ENCODE results near the gene ZNF669. TPM values are rescaled to one million over a fixed set of nuclear protein-coding genes. Genes with fewer than 3 reads are reported as not detected.

Gene ZNF669
- total RNA-seq, 3 donors from 2014 or later = 8.2 to 9.9 (median 9.8) TPM

GRCh38 chr1:247096958-247097357, 7.2 kb downstream of the ZNF669 start:
- ATAC-seq = no peak
- Mint-ChIP-seq H3K9me3 (peaks cover 45% of the 10 kb centered on the region), H3K4me1 (ENCODE audit: low read depth) (no peaks in the 10 kb centered on the region), H3K4me3 (no peak overlapping the region), H3K27me3 (ENCODE audit: low read depth) (no peaks in the 10 kb centered on the region), H3K36me3 (ENCODE audit: insufficient read depth) (peaks cover 41% of the 10 kb centered on the region)
- no peak for DNase-seq

DNA sequence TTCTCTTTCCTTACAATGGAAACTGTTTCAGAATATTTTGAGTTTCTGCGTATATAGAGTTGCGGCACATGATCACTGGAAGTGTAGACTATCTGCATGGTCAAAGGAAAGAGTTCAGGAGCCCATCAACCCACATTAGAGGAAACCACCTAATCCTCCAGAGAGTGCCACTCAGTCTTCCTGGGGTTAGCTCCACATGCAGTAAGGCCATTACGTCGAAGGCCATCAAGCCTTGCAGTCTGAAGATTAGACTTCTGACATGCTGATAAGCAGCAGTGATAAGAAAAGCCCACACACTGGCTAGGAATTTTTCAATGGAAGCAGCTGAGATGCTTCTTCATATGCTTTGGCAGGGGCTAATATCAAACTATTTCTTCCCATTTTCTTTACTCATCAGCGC, 7.6 kb downstream of the ZNF669 start:
- DNase-seq = no peak
- Mint-ChIP-seq H3K9me3 (peaks cover 41% of the 10 kb centered on the region), H3K27me3 (ENCODE audit: low read depth) (no peaks in the 10 kb centered on the region), H3K36me3 (ENCODE audit: insufficient read depth) (peaks cover 37% of the 10 kb centered on the region), H3K4me1 (ENCODE audit: low read depth) (no peaks in the 10 kb centered on the region), H3K4me3 (no peak overlapping the region)
- no peak for ATAC-seq

DNA sequence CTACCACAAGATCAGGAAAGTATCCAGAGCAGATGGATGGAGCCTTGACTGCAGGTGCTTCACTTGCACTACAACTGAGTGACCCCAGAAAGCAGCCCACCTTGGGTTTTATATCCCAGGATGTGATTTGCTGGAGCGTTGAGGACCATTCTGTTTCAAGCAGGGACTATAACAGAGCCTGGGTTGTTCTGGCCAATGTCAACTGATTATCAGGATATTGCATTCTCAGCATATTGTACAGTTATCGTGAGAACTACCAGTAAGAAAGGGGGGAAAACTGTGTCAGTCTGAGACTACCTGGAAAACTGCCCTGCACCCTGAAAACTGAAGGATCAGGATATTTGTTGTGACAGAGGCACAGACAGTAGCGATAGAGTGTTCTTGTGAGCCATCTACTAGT, 8.0 kb downstream of the ZNF669 start:
- Mint-ChIP-seq H3K27me3 (ENCODE audit: low read depth) (no peaks in the 10 kb centered on the region), H3K36me3 (ENCODE audit: insufficient read depth) (peaks cover 33% of the 10 kb centered on the region)

GRCh38 chr1:247090455-247090854, 13.7 kb downstream of the ZNF669 start:
- Mint-ChIP-seq H3K36me3 (ENCODE audit: insufficient read depth) (no peaks in the 10 kb centered on the region), H3K4me1 (ENCODE audit: low read depth) (no peaks in the 10 kb centered on the region), H3K27me3 (ENCODE audit: low read depth) (no peaks in the 10 kb centered on the region), H3K9me3 (peaks cover 7% of the 10 kb centered on the region), H3K4me3 (no peak overlapping the region)
- DNase-seq = no peak
- no peak for ATAC-seq

More for the DNA sequence above, 8.0 kb downstream of the ZNF669 start:
- no peak overlapping the region for H3K4me3 Mint-ChIP-seq
- DNase-seq (no peak), ATAC-seq (no peak)
- no peaks in the 10 kb centered on the region for H3K4me1 Mint-ChIP-seq (ENCODE audit: low read depth)
- H3K9me3 Mint-ChIP-seq = peaks cover 40% of the 10 kb centered on the region

DNA sequence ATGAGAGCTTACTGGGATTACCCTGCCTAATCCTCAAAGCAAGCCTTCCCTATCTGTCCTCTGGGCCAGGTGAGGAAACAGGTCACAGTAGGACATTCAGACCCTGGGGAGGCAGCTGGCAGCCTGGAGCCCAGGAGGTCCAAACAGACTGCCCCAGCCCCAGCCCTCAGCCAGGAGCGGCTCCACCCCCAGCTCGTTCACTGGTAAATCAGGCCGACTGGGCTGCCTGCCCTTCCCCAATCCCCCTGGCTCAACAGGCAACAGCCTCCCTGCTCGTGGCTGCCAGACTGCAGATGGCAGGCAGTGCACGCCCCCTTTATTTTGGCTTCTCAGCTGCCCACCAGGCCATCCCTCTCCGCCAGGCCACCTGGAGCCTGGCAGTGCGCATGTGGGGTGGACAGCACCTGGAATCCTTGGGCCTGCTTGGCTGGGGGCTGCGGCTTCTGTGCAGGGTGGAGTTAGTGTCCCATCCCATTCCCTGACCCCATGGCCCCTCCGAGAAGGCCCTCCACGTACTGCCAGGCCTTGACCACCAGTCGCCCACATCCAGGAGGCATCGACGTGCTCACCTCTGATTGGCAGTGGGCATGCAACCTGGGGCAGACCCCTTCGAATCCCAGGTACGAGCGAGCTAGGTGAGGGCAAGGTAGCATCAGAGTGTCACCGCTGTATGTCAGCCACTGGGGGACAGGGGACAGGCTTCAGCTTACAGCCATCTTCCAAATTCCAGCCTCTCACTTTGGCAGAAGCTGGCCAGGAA, 14.4 kb downstream of the ZNF669 start:
- Mint-ChIP-seq H3K4me1 (ENCODE audit: low read depth) (no peaks in the 10 kb centered on the region), H3K4me3 (no peak overlapping the region), H3K36me3 (ENCODE audit: insufficient read depth) (no peaks in the 10 kb centered on the region), H3K27me3 (ENCODE audit: low read depth) (no peaks in the 10 kb centered on the region), H3K9me3 (peaks cover 7% of the 10 kb centered on the region)
- DNase-seq (no peak), ATAC-seq (no peak)

DNA sequence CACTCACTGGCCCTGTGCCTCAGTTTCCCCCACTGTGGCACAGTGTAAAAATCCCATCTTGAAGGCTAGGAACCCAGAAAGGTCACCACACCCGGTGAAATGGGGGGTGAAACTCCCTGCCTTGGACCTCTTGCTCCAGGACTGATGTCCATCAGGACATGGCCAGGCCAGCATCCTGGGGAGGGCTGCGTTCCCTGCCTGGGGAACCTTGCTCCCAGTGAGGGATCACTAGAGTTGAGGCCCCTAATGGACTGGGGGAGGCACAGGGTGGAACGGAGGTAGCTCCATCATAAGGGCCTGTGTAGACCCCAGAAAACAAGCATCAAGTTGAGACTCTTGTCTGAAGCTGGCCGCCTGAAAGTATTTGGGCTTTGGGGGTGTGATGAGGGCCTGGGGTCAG, 15.2 kb downstream of the ZNF669 start:
- no peaks in the 10 kb centered on the region for H3K36me3 Mint-ChIP-seq (ENCODE audit: insufficient read depth)
- no peaks in the 10 kb centered on the region for H3K4me1 Mint-ChIP-seq (ENCODE audit: low read depth)
- H3K4me3 Mint-ChIP-seq = no peak overlapping the region
- H3K9me3 Mint-ChIP-seq = peaks cover 2% of the 10 kb centered on the region
- ATAC-seq = no peak
- no peaks in the 10 kb centered on the region for H3K27me3 Mint-ChIP-seq (ENCODE audit: low read depth)
- DNase-seq = no peak

GRCh38 chr1:247087256-247087655, 16.9 kb downstream of the ZNF669 start:
- no peak for DNase-seq
- no peak for ATAC-seq
- Mint-ChIP-seq H3K4me1 (ENCODE audit: low read depth) (no peaks in the 10 kb centered on the region), H3K36me3 (ENCODE audit: insufficient read depth) (no peaks in the 10 kb centered on the region), H3K4me3 (no peak overlapping the region), H3K9me3 (no peaks in the 10 kb centered on the region), H3K27me3 (ENCODE audit: low read depth) (peaks cover 1% of the 10 kb centered on the region)

GRCh38 chr1:247085310-247085709, 18.8 kb downstream of the ZNF669 start:
- H3K4me3 Mint-ChIP-seq = no peak overlapping the region
- H3K27me3 Mint-ChIP-seq (ENCODE audit: low read depth) = peaks cover 3% of the 10 kb centered on the region
- no peak for ATAC-seq
- no peaks in the 10 kb centered on the region for H3K9me3 Mint-ChIP-seq
- H3K36me3 Mint-ChIP-seq (ENCODE audit: insufficient read depth) = no peaks in the 10 kb centered on the region
- no peak for DNase-seq
- H3K4me1 Mint-ChIP-seq (ENCODE audit: low read depth) = no peaks in the 10 kb centered on the region

DNA sequence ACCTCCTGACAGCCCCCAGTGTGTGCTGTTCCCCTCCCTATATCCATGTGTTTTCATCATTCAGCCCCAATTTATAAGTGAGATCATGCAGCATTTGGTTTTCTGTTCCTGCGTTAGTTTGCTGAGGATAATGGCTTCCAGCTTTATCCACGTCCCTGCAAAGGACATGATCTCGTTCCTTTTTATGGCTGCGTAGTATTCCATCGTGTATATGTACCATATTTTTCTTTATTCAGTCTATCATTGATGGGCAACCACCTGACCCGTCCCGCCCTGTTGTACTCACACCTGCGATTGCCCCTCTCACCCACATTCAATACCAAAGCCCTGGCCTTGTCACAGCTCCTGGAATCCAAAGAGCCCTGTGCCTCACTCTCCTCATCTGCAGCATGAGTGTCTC, 19.4 kb downstream of the ZNF669 start:
- H3K4me1 Mint-ChIP-seq (ENCODE audit: low read depth) = peaks cover 2% of the 10 kb centered on the region
- no peaks in the 10 kb centered on the region for H3K9me3 Mint-ChIP-seq
- H3K36me3 Mint-ChIP-seq (ENCODE audit: insufficient read depth) = no peaks in the 10 kb centered on the region
- ATAC-seq = no peak
- H3K27me3 Mint-ChIP-seq (ENCODE audit: low read depth) = peaks cover 3% of the 10 kb centered on the region
- H3K4me3 Mint-ChIP-seq = no peak overlapping the region
- DNase-seq = no peak

DNA sequence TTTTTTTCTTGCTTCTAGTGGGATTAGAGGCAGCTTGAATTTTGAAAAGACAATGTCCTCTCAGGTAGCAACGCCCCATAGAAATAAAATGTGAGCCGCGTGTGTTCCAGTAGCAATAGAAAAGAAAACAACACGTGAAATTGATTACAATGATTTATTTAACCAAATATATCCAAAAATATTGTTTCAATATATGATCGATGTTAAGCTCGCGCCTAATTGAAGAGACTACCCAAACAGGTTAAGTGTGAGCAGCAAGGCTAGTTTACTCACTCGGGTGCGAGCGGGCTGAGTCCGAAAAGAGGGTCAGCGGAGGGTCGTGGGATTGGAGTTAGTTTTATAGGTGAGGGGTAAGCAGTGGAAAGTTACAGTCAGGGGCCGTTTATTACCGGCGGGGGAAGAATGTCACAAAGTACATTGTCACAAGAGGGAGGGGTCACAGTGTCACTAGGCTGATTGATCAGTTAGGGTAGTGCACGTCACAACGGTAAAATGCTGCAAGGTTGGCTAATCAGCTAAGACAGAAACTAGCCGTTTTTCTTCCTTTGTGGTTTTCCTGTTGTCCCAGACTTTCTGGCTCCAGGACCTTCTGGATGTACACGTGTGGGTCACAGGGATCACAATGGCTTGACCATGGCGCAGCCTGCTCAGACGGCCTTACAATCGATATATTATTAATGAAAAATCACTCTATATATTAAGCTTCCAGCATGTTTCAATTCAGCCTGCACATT, 24.8 kb downstream of the ZNF669 start:
- H3K4me1 Mint-ChIP-seq (ENCODE audit: low read depth) = peaks cover 23% of the 10 kb centered on the region
- ATAC-seq (no peak), DNase-seq (no peak)
- peaks cover 3% of the 10 kb centered on the region for H3K27me3 Mint-ChIP-seq (ENCODE audit: low read depth)
- peaks cover 8% of the 10 kb centered on the region for H3K9me3 Mint-ChIP-seq
- H3K4me3 Mint-ChIP-seq = peak overlapping the region; percentile 93
- H3K36me3 Mint-ChIP-seq (ENCODE audit: insufficient read depth) = peaks cover 10% of the 10 kb centered on the region

- DNase-seq (peak; percentile 82), ATAC-seq (peak; percentile 100)
- H3K27me3 Mint-ChIP-seq (ENCODE audit: low read depth) = peaks cover 3% of the 10 kb centered on the region
These were observed 25.7 kb downstream of the ZNF669 start, which contains the start of gene ZNF670 for GRCh38 chr1:247078258-247079140. Gene ZNF670 (minus strand): TSS chr1:247078811. CDS start chr1:247078596, 215 bp downstream.

DNA sequence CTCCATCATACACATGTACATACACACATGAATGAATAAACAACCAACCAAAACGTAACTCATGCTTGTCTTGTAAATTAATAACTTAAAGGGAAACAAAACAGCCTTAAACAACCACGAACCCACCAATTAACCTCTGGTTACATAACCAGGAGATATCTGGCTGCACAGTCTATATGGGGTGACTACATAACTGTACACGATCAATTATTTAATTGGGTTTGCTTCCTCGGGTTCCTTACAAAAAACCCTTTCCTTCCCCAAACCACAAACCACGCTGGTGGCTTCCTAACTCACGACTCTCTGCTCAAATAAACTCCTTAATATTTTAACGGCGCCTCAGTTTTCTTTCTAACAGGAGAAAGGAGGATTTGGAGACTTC, 26.3 kb downstream of the ZNF669 start:
- Mint-ChIP-seq H3K4me3 (peak overlapping the region; percentile 93), H3K27me3 (ENCODE audit: low read depth) (peaks cover 3% of the 10 kb centered on the region), H3K9me3 (peaks cover 14% of the 10 kb centered on the region), H3K36me3 (ENCODE audit: insufficient read depth) (peaks cover 11% of the 10 kb centered on the region), H3K4me1 (ENCODE audit: low read depth) (peaks cover 23% of the 10 kb centered on the region)
- ATAC-seq = no peak
- no peak for DNase-seq

More at GRCh38 chr1:247078258-247079140, 25.7 kb downstream of the ZNF669 start, which contains the start of gene ZNF670:
- H3K36me3 Mint-ChIP-seq (ENCODE audit: insufficient read depth) = peaks cover 11% of the 10 kb centered on the region
- peaks cover 12% of the 10 kb centered on the region for H3K9me3 Mint-ChIP-seq
- peaks cover 23% of the 10 kb centered on the region for H3K4me1 Mint-ChIP-seq (ENCODE audit: low read depth)
- peak within 1 kb of the TSS; percentile 93 for H3K4me3 Mint-ChIP-seq

DNA sequence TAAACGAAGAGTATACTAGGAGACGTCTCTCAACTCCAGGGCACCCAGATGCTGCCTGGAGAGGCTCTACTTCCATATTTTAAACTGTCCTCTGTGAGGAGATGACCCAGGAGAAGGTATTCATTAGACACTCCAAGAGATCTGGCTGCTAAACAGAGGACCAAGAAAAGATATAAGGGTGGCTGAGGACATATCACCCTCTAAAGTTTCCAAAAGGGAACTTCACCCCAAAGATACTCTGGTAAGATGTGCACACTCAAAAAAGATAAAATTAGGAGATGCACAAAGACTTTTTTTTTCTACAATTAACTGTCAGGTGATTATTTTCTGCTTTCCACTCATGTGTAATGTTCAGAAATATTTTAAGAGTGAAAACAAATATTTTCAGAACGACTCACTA, 26.9 kb downstream of the ZNF669 start:
- ATAC-seq (no peak), DNase-seq (no peak)
- Mint-ChIP-seq H3K9me3 (peaks cover 14% of the 10 kb centered on the region), H3K27me3 (ENCODE audit: low read depth) (peaks cover 1% of the 10 kb centered on the region), H3K4me3 (peak overlapping the region; percentile 93), H3K36me3 (ENCODE audit: insufficient read depth) (peaks cover 11% of the 10 kb centered on the region), H3K4me1 (ENCODE audit: low read depth) (peaks cover 23% of the 10 kb centered on the region)

- peaks cover 31% of the 10 kb centered on the region for H3K9me3 Mint-ChIP-seq
- H3K4me3 Mint-ChIP-seq = no peak overlapping the region
- no peaks in the 10 kb centered on the region for H3K27me3 Mint-ChIP-seq (ENCODE audit: low read depth)
- DNase-seq = no peak
- H3K36me3 Mint-ChIP-seq (ENCODE audit: insufficient read depth) = peaks cover 24% of the 10 kb centered on the region
- ATAC-seq = no peak
- no peaks in the 10 kb centered on the region for H3K4me1 Mint-ChIP-seq (ENCODE audit: low read depth)
These were observed 33.5 kb downstream of the ZNF669 start for GRCh38 chr1:247070645-247071044.

All from activated T-cell treated with anti-CD3 and anti-CD28 coated beads, Interleukin-2, amount 50 U/mL, for 4 hours (primary cell).